HG02970 (cell line): Measurements from ENCODE around the gene G6PC3.

ENCODE experiments used
- ATAC-seq: cut with Tn5 transposase; IDR thresholded peaks from one replicate; pipeline ENCODE4 v1.9.1; 2021; ENCODE audit warnings: mild to moderate bottlenecking, moderate library complexity, moderate number of reproducible peaks; ENCODE audit not compliant: unreplicated experiment, low FRiP score

Gene G6PC3

DNA sequence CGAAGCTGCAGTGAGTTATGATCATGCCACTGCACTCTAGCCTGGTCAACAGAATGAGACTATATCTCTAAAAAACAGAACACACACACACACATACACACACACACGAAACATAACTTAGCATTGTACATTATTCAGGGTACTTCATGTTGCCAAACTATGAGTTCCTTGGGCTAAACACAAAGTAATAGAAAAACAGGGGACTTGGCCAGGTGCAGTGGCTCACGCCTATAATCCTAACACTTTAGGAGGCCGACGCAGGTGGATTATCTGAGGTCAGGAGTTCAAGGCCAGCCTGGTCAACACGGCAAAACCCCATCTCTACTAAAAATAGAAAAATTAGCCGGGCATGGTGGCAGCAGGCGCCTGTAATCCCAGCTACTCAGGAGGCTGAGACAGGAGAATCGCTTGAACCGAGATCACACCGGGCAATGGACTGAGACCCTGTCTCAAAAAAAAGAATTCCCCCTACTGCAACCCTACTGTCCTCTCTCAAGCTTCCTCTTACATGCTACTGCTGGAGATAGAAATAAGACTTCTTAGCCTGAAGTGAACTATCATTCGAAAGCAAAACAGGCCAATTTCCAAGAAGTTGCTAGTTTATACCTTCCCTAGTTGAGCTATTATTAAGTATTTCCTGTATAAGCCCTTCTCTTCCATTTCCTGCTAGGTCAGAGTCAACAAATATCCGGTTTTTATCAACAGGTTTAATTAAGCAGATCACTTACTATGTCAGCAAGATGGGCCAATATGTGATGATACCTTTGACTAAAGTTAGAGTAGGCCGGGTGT is 11.2 kb upstream of the G6PC3 start:
- no peak for ATAC-seq

DNA sequence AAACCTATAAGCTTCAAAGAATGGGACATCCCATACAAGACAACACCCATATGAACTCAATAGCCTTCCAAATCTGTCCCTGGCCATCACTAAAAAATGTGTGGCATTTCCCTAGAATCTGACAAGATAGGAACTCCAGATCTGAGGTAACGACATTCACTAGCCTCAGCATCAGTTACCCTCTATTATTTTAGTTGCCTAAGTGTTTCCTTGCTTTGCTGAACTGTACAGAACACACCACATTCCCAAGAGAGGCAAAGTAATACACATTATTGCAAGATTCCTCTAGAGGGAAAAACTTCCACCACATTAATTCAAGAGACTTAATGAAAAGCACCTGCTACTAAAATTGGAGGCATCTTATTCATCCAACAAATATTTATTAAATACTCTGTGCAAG is 9.1 kb upstream of the G6PC3 start:
- no peak for ATAC-seq

DNA sequence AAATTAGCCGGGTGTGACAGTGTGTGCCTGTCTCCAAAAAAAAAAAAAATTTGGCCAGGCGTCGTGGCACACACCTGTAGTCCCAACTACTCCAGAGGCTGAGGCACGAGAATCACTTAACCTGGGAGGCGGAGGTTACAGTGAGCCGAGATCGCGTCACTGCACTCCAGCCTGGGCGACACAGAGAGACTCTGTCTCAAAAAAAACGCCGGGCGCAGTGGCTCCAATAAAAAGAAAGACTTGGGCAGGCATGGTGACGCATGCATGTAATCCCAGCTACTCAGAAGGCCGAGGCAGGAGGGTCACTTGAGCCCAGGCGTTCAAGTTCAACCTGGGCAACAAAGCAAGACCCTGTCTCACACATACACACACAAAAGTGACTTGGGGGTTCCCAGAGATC is 7.7 kb upstream of the G6PC3 start:
- no peak for ATAC-seq

DNA sequence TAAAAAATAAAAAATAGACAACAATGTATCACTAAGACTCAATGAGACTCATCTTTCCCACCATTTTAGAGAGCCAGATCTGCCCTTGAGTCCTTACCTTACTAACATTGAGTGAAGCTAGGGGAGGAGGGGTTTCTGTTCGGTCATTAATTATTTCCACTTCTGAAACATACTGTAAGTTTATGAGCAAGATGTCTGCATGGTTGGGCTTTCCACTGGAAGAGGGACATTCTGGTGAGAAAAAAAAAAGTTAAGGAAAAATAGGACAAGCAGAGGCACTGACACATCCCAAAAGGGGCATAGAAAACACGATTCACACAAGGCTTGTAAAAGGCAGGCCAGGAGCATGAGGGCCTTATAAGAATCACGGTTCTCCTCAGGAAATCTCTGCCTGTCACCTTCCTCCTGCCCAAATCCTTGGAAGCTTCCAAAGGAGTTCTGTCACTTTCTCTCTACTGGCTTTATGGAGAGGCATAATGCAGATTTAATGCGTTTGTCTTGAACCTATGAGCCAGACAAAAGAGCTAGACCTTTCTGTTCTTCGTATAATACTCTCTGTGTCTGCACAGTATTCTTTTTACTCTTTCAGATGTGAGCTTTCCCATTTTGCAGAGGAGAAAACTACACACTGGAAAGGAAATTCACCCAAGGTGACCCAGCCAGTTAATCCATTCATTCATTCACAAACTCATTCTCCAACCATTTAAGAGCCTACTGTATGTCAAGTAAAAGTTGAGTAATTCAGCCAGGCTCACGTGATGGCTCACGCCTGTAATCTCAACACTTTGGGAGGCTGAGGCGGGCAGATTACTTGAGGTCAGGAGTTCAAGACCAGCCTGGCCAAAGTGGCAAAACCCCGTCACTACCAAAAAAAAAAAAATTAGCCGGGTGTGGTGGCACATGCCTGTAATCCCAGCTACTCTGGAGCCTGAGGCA is 6.6 kb upstream of the G6PC3 start:
- ATAC-seq, result no peak

DNA sequence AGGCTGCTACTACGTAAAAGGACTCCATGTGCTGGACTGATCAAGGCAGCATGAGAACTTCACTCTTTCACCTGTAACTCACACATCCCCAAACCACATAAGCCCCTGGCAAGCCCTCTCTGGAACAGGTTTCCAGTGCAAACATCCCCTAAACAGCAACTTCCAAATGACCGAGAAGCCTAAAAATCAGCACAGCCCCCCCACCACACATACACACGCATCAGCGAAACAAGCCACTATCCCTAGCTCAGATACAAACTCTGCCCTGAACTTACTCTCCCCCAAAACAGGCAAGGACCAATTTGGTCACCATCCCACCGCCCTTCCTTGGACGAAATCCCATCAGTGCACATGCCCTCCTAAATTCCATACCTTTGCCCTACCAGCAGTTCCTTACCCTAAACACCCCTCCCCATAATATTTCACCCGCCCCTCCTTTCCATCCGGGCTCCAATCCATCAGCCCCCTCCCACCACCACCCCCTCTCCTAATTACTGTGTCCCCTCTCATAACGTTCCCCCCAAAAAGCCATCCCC is 4.8 kb upstream of the G6PC3 start:
- ATAC-seq, result no peak

DNA sequence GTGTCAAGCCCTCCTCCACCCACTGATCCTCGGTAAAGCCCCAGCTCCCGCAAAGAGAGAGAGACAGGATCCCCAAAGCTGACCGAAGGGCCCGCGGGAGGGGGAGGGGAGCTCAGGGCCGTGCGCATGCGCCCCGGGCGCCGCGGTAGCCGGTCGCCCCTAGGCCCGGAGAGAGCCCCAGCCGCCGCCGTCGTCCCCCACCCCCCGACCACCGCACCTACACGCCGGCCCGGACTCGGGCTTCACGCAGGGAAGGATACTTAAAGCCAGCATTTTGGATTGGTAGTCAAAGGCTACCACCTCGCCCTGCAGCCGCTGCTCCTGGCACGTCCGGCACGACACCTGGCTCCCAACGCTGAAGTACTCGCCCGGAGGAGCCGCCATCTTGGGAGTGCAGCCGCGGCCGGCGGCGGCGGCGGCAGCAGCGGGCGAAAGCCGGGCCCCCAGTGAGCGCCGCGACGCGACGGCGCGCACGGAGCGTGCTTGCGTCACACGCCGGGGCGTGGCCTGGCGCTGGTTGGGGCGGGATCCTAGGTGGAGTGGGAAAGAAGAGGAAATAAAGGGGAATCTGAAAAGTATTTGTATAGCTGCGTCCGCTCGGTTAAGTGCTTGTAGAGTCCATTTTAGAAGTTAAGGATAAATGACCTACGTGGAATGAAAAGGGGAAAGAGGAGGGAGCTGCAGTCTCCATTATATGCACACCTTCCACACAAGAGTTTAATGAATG is 4.2 kb upstream of the G6PC3 start, which contains the start of gene LSM12:
TSS of gene LSM12 (minus strand) at position 468 of the 727 bp plus-strand sequence. CDS start at position 384, 84 bp downstream.
- peak; percentile 71 for ATAC-seq

DNA sequence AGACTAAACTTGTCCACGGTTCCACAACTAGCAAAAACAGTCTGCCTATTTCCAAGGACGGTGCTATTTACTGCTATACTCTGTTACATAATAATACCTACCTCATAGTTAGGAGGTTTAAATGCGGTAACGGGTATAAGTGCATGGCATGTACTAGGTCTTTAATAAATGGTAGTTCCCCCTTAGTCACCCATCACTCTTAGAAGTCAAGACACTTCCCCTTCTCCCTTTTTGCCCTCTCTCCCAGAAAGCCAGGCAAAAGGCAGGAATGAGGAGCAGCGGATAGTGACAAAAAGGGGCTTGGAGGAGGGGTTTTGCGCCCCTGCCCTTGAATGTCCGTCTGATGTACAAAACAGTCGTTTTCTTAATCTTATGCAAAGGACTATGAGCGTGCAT is 3.0 kb upstream of the G6PC3 start:
- ATAC-seq, result no peak

DNA sequence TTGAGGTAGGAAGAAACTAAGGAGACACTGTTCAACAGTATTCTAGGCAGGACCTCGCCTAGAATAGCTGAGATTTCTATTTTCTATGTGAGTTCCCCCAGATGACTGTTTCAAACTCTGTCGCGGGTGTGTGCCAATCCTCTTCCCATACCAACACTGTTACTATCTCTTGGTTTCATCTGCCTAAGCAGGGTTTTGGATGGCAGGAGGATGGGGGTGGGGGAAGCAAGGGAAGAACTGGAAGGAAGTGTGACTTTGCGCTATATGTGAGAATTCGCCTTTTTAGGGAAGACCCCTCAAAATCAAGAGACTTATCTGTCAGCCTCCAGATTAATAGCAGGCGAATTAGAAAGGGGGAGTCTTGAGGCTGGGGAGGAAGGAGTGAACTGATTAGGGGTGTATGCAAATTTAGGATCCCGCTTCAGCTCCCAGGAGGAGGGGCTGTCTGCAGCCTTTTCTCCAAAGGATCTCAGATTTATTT is 521 bp upstream of the G6PC3 start:
- ATAC-seq, result no peak

DNA sequence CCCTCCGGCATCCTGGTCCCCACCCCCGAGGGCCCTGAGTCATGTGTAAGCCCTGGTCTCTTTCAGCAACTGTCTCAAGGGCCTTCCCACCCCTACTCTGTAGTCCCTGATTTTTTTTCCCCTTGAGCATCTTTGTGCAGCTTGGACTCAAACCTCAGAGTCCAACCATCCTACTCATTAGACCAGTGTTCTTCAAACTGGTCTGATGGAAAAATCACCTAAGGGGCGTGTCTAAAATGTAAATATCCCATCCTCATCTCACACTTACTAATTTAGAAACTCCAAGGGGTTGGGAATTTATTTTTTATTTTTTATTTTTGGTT is 624 bp downstream of the G6PC3 start:
- ATAC-seq, result no peak

DNA sequence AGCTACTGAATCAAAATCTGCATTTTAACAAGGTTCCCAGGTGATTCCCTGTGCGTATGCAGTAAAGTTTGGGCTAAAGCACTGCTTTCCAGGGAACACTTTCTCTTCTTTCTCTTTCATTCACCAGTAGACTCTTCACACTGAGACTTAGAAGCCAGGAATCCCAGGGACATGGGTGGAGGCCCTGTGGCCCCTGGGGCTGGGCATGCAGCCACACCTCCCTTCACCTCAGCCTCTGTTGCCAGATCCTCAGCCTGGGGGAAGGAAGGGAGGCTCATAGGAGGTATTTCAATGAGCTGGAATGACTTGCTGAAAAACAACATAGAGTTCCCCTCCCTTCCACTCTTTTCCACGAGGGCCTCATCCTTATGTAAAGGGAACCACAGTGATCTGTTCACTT is 1.2 kb downstream of the G6PC3 start:
- no peak for ATAC-seq

DNA sequence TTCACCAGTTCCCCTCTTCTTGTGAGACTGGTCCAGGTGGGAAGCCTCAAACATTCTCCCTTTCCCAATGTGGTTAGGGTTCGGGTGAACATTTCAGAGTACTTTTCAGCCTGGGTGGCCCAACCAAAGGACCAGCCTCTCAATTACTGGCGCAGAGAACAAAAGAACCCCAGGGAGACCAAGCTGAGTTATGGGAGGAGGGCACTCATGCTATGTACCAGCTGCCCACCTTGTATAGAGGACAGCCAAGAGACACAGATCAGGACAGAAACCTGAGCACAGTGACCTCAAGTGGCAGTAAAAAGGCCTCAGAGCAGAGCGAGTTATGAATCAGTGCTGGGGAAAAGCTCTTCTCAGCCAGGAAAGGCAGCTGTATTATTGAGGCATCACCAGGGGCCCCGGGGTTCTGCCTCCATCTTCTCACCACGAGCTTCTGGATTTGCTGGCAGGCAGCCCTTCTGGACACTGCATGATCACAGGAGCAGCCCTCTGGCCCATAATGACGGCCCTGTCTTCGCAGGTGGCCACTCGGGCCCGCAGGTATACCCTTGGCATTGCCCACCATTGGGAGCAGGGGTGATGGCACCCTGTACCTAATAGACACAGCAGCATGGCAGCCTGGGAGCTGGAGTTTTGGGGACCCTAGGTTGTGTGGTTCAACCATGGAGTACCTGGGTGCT is 3.8 kb downstream of the G6PC3 start:
- ATAC-seq, result no peak

DNA sequence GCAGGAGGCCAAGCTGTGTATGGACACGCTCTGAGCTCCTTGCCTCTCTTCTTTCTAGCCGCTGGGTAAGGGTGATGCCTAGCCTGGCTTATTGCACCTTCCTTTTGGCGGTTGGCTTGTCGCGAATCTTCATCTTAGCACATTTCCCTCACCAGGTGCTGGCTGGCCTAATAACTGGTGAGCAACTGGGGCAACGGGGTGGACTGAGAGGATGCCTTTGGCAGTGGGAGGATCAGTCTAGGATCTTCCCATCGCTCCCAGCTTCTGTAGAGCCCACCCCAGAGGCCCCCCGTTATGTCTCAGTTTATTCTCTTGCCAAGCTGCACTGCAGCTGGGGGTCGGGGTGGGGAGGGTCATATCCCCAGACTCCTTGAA is 4.4 kb downstream of the G6PC3 start:
- ATAC-seq, result no peak

DNA sequence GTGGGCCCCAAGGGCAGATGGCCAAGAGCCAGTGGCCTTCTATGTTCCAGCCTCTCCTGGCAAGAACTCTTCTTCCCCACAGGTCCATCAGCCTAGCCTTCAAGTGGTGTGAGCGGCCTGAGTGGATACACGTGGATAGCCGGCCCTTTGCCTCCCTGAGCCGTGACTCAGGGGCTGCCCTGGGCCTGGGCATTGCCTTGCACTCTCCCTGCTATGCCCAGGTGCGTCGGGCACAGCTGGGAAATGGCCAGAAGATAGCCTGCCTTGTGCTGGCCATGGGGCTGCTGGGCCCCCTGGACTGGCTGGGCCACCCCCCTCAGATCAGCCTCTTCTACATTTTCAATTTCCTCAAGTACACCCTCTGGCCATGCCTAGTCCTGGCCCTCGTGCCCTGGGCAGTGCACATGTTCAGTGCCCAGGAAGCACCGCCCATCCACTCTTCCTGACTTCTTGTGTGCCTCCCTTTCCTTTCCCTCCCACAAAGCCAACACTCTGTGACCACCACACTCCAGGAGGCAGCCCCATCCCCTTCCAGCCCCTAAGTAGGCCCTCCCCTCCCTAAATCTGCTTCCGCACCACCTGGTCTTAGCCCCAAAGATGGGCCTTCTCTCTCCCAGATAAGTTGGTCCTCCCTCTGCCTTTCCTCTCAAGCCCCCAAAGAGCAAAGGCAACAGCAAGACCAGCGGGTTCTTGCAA is 5.2 kb downstream of the G6PC3 start:
- no peak for ATAC-seq

DNA sequence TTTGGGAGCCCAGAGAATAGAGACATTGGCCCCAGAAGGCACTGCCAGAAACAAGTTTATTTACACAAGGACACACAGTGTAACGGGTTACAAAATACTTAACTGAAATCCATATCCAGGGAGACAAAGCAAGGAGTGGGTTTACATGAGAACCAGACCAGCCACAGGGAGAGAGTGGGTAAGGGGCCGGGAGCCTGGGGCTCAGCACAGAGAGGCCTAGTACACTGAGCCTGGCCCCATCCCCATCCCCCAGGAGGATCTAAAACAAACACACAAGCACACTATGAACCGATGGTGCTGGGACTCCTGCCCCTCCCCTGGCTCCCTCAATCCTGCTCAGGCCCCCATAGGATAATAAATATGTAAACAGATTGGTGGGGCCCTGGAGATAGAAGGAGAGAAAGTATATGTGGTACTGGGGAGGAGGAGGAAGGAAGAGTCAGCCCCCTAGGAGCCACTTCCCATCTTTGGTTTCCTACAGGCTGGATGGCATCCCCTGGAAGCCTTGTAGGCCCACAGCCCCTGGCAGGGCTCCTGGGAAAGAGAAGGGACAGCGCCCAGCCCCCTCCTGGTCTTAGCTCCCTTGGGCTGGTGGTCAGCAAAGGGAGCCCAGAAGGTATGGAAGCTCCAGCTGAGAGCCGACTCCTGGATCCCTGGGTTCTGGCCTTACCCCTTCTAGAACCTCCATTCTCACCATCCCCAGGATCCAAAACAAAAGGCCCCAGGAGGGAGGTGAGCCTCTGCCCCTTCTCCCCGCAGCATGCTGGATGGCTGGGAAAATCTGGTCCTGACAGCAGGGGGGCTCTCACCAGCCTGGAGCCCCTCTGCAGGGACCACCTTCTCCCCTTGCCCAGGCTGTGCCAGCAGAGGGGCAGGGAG is 6.4 kb downstream of the G6PC3 start:
- ATAC-seq, result no peak

DNA sequence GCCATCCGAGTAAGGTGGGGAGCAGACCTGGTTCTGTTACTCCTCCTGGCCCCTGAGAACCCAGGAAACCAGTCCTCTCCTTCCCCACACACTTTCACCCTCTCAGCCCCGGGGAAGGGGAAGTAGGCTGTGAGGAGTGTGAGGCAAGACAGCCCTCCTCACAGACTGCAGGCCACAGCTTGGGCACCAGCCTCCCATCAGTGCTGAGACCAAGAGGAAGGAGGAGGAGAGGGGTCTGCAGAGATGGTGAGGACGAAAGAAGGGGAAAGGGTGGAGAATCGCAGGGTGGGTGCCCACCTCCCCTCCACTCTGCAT is 7.0 kb downstream of the G6PC3 start:
- ATAC-seq, result no peak

DNA sequence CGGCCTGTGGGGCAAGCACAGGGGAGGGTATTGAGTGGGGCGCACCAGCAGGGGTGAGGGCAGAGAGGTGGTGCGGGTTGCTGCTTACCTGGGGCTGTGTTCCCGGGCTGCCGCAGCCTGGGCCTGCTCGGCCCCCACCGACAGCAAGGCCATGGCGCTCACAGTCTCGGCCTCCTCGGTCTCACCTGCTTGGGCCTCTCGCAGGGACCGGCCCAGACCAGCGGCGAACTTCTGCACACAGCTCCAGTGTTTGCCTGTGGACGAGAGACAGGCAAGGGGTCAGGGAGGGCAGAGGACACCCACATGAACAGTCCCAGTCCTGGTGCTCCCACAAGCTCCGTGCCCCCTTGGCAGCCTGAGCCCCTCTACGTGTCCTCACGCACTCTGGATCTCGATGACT is 7.9 kb downstream of the G6PC3 start:
- ATAC-seq, result no peak

DNA sequence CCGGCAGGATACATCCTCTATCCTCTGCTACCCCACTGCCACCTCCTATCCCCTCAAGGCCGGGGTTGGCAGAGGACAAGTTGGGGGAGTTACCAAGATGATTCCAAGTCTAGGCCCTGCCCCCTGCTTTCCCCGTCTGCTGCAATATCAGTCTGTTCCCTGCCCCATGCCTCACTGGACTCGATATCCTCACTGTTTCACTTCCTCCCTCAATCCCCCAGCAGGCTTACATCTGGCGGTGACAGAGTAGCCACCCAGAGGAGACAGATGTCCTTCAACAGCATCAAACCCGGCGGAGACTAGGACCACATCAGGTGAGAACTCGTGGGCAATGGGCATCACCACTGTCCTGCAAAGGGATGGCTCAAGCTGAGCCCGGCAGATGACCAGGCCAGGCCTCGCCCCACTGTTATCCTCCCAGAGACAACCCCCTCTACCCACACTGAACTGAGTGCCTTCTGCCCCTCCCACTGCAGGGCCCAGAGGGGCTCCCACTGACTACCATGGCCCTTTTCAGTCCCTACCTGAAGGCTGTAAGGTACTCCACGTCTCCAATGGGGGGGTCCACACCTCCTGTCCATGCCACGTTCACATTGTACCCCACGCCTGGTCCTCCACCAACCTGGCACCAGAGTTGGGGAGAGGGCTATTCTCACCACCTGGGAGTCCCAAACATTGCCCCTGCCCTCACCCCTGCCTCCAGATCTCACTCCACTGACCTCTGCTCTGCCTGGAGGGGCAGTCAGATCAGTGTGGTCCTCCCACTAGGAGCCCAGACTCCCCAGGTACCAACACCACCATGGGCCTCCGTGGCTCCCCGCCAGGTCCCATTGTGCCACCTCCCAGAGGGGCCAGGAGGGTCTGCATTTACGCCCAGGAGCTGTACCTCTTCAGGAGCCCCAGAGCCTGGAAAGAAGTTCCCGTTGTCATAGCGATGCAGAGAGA is 9.6 kb downstream of the G6PC3 start:
- ATAC-seq, result no peak

DNA sequence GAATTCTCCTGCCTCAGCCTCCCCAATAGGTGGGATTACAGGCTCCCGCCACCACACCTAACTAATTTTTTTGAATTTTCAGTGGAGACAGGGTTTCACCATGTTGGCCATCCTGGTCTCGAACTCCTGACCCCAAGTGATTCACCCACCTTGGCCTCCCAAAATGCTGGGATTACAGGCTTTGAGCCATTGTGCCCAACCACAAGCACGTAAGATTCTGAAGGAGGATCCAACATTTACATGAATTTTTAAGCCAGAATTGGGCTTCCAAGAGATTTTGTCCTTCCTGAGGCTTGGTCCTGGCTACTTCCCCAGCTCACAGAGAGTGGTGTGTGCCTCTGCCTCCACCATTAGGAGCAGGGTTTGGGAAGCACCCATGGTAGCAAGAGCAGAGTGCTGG is 11.1 kb downstream of the G6PC3 start:
- ATAC-seq, result no peak
